Loucy (cell line): ENCODE results near the gene SLC9A2.

Experiments
- H2AFZ ChIP-seq: fragments of 200-600 bp; sonication (generic); 2 replicates; pipeline ENCODE4 v1.6.0; 2016; ENCODE audit warnings: antibody characterized with exemption, mild to moderate bottlenecking, low read length, moderate library complexity
- H3F3A ChIP-seq: fragments of 200-600 bp; 2 replicates; pipeline ENCODE4 v1.6.0; 2016; ENCODE audit warnings: antibody characterized with exemption, low read depth, mild to moderate bottlenecking
- H3K27me3 ChIP-seq: fragments of 200-600 bp; sonication (generic); 2 replicates; pipeline ENCODE4 v1.6.1; 2014; ENCODE audit warnings: low read length, mild to moderate bottlenecking; ENCODE audit not compliant: insufficient read depth, poor library complexity, severe bottlenecking
- H3K36me3 ChIP-seq: fragments of 200-600 bp; sonication (generic); 2 replicates; pipeline ENCODE4 v1.6.1; 2016; ENCODE audit warnings: low read length; ENCODE audit not compliant: insufficient read depth
- H3K4me1 ChIP-seq: fragments of 200-600 bp; sonication (generic); 2 replicates; pipeline ENCODE4 v1.5.1; 2014; ENCODE audit warnings: low read length, mild to moderate bottlenecking; ENCODE audit not compliant: insufficient read depth, poor library complexity, severe bottlenecking
- H3K4me2 ChIP-seq: fragments of 200-600 bp; sonication (generic); 2 replicates; pipeline ENCODE4 v1.6.0; 2014; ENCODE audit warnings: antibody characterized with exemption, low read length, low read depth, mild to moderate bottlenecking; ENCODE audit not compliant: poor library complexity, severe bottlenecking
- H3K4me3 ChIP-seq: fragments of 200-600 bp; sonication (generic); 2 replicates; pipeline ENCODE4 v1.5.1; 2014; ENCODE audit warnings: low read length, mild to moderate bottlenecking, mixed read lengths; ENCODE audit not compliant: poor library complexity, severe bottlenecking
- H3K79me2 ChIP-seq: fragments of 200-600 bp; sonication (generic); 2 replicates; pipeline ENCODE4 v1.6.1; 2014; ENCODE audit warnings: low read length; ENCODE audit not compliant: insufficient read depth
- H3K9ac ChIP-seq: fragments of 200-600 bp; sonication (generic); 2 replicates; pipeline ENCODE4 v1.6.0; 2014; ENCODE audit warnings: mild to moderate bottlenecking, low read depth, low read length, moderate library complexity; ENCODE audit not compliant: poor library complexity, severe bottlenecking
- H3K9me2 ChIP-seq: fragments of 200-600 bp; sonication (generic); replicated peaks from 2 replicates; pipeline ENCODE4 v1.6.1; 2016; ENCODE audit warnings: low read depth, low read length, mixed read lengths
- H3K9me3 ChIP-seq: fragments of 200-600 bp; sonication (generic); 2 replicates; pipeline ENCODE4 v1.6.1; 2014; ENCODE audit warnings: mild to moderate bottlenecking, antibody characterized with exemption, low read length, low read depth; ENCODE audit not compliant: insufficient read depth
- H4K20me1 ChIP-seq: fragments of 200-600 bp; sonication (generic); 2 replicates; pipeline ENCODE4 v1.6.0; 2014; ENCODE audit warnings: antibody characterized with exemption, low read length, mild to moderate bottlenecking; ENCODE audit not compliant: insufficient read depth, poor library complexity, severe bottlenecking
- EZH2phosphoT487 ChIP-seq: fragments of 200-600 bp; IDR thresholded peaks from 2 replicates; pipeline ENCODE4 v1.6.1; 2018; ENCODE audit warnings: antibody characterized with exemption, mild to moderate bottlenecking, moderate library complexity, borderline replicate concordance
- TF ChIP-seq, protein P1 (sequence below): fragments of 200-600 bp; sonication (generic); conservative IDR thresholded peaks from 2 replicates; pipeline ENCODE4 v1.5.1; 2014; ENCODE audit warnings: mild to moderate bottlenecking, antibody characterized with exemption, low read length

SLC9A2 gene

GRCh38 chr2:102753563-102754159 is 134.3 kb downstream of the SLC9A2 start:
- Histone ChIP-seq H3K9me3 (no peaks in the 10 kb centered on the region), H3K4me2 (no peak overlapping the region), H4K20me1 (no peaks in the 10 kb centered on the region), H3K36me3 (no peaks in the 10 kb centered on the region), H3K4me3 (no peak overlapping the region), H3K9me2 (no peaks in the 10 kb centered on the region), H3K4me1 (no peaks in the 10 kb centered on the region), H2AFZ (no peak overlapping the region), H3K27me3 (no peaks in the 10 kb centered on the region), H3K79me2 (no peaks in the 10 kb centered on the region; the same call in 1 of the 2 replicates), H3F3A (no peaks in the 10 kb centered on the region), H3K9ac (no peak overlapping the region)
- TF ChIP-seq, protein P1, sequence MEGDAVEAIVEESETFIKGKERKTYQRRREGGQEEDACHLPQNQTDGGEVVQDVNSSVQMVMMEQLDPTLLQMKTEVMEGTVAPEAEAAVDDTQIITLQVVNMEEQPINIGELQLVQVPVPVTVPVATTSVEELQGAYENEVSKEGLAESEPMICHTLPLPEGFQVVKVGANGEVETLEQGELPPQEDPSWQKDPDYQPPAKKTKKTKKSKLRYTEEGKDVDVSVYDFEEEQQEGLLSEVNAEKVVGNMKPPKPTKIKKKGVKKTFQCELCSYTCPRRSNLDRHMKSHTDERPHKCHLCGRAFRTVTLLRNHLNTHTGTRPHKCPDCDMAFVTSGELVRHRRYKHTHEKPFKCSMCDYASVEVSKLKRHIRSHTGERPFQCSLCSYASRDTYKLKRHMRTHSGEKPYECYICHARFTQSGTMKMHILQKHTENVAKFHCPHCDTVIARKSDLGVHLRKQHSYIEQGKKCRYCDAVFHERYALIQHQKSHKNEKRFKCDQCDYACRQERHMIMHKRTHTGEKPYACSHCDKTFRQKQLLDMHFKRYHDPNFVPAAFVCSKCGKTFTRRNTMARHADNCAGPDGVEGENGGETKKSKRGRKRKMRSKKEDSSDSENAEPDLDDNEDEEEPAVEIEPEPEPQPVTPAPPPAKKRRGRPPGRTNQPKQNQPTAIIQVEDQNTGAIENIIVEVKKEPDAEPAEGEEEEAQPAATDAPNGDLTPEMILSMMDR, result peak; percentile 93
- no peak for TF ChIP-seq EZH2phosphoT487

DNA sequence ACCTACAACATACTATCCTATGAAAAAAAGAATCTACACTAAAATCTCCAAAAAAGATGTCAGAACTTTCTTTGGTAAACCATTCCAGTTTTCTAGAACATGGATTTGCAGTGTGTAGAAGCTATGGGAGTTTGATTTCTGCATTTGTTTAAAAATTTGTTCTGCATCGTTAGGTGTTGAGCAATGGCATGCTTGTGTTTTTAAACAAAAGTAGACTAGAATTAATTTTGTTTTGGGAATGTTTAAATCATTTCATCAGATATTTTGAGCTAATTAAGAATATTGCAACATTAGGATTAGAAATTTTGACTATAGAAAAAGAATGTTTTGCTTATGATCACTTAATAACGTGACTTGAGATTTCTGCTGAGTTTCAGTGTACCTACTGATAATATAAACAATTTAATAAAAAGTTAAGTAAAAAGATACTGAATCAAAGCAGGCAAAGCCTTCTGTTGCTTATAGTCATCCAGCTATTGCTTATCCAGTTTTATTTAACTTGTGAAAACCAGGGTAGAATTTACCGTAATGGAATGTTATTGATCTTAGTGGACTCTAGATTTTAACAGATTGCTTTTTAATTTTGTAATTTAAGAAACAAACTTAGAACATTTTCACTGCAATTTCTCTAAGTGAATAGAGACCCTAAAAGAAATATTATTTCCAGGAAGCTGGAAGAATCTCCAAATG is 135.2 kb downstream of the SLC9A2 start:
- Histone ChIP-seq H3K9me3 (no peaks in the 10 kb centered on the region), H3K4me3 (no peak overlapping the region), H3K9me2 (no peaks in the 10 kb centered on the region), H3K4me2 (no peak overlapping the region), H2AFZ (no peak overlapping the region), H4K20me1 (no peaks in the 10 kb centered on the region), H3F3A (no peaks in the 10 kb centered on the region), H3K27me3 (no peaks in the 10 kb centered on the region), H3K4me1 (no peaks in the 10 kb centered on the region), H3K9ac (no peak overlapping the region), H3K36me3 (no peaks in the 10 kb centered on the region), H3K79me2 (no peaks in the 10 kb centered on the region; the same call in 1 of the 2 replicates)
- no peak for TF ChIP-seq EZH2phosphoT487
- TF ChIP-seq, protein P1, result no peak

DNA sequence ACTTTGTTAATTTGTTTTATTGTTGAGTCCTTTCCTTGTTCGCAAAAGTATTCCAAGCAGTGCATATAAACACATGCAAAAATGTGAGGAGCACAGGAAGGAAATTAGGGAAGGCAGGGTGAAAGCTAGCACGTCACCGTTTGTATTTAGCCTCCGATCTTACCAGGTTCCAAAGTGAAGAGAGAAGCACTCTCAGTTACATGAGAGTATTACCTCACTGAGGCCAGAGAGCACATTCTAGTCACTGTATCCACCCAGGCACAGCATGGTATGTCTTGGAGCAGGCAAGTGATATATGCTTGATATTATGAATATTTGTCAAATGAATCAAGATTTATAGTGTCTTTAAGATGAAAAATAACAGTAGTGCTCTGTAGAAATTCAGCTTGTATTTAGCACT is 135.9 kb downstream of the SLC9A2 start:
- Histone ChIP-seq H3K79me2 (no peaks in the 10 kb centered on the region; the same call in 1 of the 2 replicates), H3K4me2 (no peak overlapping the region), H3F3A (no peaks in the 10 kb centered on the region), H3K27me3 (no peaks in the 10 kb centered on the region), H2AFZ (no peak overlapping the region), H3K9ac (no peak overlapping the region), H3K9me2 (no peaks in the 10 kb centered on the region), H3K36me3 (no peaks in the 10 kb centered on the region), H3K4me1 (no peaks in the 10 kb centered on the region), H3K9me3 (no peaks in the 10 kb centered on the region), H4K20me1 (no peaks in the 10 kb centered on the region), H3K4me3 (no peak overlapping the region)
- TF ChIP-seq, protein P1, result no peak
- TF ChIP-seq EZH2phosphoT487, result no peak
